Stimulated activated naive CD8-positive, alpha-beta T cell treated with anti-CD3 and anti-CD28 coated beads, Interleukin-15, Interleukin-2, amounts not matched to agents 100 U/mL and 50 U/mL, for 24 hours (primary cell): ENCODE results near the gene AGBL4.
"Not testable (repeated sequence)": the region's sequence is repeated elsewhere in the genome, so short reads cannot be mapped to it uniquely, and the experiment has no call there.

ENCODE experiments used
- ATAC-seq: fragments of 150-1000 bp; cut with Tn5 transposase; one replicate; pipeline ENCODE4 v1.10.0; 2021
- DNase-seq: peaks from one replicate; pipeline ENCODE4 v3.0.0; 2021

AGBL4 gene

DNA sequence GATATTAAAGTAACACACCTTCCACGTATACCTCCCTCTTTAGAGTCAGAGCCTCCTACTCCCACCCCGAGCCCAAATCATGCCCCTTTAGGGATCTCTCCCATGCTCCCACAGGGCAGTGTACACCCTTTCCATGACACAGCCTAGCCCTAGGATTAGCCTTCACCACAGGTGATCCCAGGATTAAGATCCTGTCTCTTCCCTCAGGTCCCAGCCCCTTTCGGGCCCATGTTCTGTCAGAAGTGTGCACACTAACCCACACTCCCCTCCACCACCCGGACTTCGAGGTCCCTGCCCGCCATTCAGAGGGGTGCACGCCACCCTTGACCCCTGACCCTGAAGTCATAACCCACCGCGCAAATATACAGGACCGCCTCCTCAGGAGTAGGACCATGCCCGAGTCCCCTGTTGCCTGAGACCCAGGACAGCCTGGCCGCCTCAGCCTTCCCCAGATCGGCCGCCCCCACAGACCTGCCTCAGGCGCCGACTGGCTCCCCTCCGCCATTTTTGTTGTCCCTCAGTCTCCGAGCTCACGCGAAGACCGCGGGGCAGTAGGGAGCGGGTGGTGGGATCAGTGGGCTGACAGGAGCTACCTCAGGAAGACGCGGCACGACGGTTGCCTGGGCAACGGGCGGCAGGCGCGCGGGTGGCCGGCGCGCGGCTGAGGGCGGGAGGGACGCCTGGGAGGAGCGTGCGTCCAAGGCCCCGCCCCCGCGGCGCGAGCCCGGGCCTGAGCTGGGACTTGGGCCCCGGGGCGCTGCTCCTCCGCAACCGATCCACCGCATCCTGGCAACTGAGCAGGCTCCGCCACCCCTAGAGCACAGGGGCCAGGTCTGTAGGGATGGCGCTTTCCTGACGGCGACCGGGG is at the start of gene AGBL4:
Gene AGBL4 (minus strand): TSS at position 663 of the 868 bp plus-strand sequence.
- DNase-seq = no peak
- peak; percentile 46 for ATAC-seq

DNA sequence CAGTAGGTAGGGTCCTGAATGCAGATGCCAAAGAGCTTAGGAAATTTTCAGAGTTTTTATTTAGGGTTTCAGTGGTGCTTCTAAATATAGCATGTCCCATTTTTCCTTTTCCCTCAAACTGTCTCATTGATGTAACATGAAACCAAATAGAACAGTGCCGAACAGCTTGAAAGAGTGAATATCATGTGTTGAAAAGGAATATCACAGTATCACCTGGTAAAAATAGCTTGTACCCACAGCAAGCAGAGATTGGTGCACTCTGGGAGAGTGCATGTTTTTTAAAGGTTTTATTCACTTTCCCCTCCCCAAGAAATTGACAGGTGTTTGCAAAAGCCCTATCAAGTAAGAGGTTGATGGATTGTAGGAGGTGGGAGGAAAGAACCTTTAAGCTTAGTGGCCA is 43.1 kb upstream of the AGBL4 start:
- DNase-seq (no peak), ATAC-seq (no peak)

DNA sequence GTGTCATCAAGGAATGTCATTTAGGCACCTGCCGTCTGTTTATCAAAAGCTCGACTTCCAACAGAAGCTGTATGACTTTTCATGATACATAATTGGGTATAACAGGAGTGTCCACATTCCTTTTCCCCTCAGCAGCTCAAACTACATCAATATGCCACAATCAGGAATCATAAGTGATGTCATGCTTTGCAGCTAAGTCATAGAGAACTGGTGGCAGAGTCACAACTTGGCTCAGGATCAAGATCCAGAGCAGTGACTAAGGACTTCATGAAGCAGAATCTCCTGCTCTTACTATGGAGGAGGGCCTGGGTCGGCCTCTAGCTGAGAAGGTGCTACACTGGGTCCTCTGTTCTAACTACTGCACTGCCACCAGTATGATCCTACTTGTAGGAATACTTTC is 36.5 kb upstream of the AGBL4 start:
- ATAC-seq (no peak), DNase-seq (no peak)

DNA sequence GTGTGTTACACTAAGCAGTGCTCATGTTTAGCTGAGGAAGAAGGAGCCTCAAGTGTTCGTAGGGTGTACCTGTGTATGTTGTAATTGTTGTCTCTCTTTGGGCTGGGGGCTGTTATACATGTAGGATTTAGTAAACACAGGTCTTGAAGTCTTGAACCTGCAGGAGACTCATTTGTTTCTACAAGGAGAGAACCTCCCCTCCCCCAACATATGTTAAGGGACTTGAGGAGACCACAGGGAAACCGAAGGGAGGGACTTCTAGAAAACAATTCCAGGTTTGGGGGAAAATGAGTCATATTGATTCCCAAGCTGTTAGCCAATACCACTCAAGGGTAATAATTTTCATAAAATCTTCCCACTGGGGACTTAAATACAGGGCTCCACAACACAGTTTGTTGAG is 25.0 kb upstream of the AGBL4 start:
- DNase-seq (no peak), ATAC-seq (no peak)

DNA sequence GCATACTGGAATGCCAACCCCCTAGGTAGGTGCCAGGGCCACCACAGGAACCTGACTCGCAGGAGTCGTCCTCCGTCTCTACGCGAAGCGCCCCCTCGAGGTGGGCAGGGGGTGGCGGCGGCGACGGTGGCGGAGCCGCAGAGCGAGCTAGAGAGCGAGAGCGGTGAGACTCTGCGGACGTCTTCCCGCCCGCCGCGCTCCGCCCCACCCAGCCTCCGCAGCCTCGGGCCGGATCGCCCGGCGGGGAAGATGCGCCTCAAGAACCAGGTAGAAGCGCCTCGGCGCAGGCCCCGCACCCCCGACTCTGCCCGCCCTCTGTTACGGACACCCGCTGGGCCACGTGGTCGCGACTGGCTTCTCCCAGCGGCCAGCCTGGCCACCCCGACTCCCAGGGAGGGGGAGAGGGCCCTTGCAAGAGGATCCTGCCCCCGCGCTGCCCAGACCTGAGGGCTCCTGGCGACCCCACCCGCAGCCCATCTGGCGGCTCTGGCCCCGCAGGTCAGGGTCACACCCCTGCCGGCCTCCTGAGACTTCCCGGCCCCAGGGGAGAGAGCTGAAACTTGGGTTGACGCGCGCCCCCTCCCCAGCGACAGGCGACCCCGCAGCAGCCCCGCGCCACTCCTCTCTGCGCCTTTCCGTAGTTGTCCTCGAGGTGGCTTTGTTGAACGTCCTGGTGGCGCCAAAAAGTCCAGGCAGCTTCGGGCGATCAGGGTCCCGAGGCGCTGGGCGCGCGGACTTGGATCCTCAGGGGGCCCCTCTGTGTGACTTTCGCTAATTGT is 24.4 kb upstream of the AGBL4 start:
- DNase-seq = peak; percentile 15
- ATAC-seq = peak; percentile 14

DNA sequence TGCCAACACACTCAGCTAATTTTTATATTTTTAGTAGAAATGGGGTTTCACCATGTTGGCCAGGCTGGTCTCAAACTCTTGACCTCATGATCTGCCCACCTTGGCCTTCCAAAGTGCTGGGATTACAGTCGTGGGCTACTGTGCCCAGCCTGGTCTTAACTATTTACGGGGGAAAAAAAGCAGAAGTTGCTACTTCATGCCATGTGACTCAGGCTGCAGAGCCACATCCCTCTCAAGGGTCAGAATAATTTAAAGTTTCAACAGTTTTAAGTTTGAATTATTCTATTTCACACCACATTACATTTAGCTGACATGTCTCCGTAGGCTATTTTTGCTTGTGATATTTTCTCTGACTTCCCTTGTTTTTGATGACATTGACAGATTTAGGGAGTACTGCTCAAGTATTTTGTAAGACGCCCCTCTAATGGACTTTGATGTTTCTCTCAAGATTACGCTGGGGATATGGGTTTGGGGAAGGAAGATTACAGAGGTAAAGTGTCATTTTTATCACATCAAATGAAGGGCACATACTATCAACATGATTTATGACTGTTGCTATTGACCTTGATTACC is 14.6 kb upstream of the AGBL4 start:
- no peak for ATAC-seq
- no peak for DNase-seq

DNA sequence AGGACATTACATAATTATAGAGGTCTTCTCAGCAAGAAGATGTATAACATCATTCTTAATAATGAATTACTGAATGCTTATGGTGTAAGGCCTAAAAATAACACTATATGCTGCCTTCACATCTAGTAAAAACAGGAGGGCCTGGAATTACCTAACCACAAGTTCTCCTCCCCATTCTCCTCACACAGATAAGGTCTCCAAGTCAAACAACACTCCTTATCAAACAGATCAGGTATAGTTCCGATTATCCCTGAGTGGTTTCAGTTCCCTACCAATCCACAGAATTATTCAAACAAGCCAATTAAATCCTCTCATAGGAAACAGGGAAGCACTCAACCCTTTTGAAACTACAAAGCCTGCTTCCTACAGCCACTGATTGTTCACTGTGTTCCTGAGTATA is 4.0 kb upstream of the AGBL4 start:
- DNase-seq (no peak), ATAC-seq (no peak)

DNA sequence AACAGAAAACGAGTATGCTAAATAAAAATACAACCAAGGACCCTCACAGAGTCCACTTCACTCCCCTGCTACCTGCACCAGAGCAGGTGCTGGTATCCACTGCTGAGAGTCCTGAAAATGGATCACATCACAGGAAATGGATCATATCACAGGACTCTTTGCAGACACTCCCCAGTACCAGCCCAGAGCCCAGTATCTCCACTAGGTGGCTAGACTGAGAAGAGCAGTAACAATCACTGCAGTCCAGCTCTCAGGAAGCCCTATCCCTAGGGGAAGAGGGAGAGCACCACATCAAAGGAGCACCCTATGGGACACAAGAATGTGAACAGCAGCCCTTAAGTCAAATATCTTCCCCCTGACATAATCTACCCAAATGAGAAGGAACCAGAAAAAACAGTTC is 28.0 kb downstream of the AGBL4 start:
- no peak for DNase-seq
- no peak for ATAC-seq

DNA sequence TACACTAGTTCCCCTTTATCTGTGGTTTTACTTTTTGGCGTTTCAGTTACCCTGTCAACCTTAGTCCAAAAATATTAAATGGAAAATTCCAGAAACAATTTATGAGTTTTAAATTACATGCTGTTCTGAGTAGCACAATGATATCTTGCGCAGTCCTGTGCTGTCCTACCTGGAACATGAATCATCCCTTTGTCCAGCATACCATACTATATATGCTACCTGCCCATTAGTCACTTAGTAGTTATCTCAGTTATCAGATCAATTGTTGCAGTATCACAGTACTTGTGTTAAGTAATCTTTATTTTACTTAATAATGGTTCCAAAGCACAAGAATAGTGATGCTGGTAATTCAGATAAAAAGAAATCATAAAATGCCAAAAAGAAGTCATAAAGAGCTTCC is 52.7 kb downstream of the AGBL4 start:
- no peak for DNase-seq
- no peak for ATAC-seq

DNA sequence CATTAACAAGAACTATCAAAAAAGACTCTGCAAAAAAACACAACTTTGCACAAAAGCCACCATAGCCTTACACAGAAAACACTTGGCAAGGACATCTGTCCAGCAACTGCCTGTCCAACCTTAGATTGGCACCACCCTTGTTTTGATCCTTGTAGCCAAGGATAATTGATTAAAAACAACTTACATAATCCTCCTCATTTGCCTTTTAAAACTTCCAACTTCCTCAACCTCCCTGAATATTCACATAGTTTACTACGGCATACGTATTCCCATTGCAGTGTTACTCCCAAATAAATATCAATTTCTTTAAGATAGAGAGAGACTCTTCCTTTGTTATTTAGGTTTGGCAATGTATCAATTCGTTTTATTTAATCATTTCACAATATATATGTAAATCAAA is 72.4 kb downstream of the AGBL4 start:
- ATAC-seq = no peak
- no peak for DNase-seq

DNA sequence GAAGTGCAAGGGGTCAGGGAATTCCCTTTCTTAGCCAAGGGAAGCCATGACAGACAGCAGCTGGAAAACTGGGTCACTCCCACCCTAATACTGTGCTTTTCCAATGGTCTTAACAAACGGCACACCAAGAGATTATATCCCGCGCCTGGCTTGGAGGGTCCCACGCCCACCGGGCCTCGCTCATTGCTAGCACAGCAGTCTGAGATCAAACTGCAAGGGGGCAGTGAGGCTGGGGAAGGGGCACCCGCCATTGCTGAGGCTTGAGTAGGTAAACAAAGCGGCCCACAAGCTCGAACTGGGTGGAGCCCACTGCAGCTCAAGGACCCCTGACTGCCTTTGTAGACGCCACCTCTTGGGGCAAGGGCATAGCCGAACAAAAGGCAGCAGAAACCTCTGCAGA is 108.5 kb downstream of the AGBL4 start:
- not testable (repeated sequence) for ATAC-seq, DNase-seq

DNA sequence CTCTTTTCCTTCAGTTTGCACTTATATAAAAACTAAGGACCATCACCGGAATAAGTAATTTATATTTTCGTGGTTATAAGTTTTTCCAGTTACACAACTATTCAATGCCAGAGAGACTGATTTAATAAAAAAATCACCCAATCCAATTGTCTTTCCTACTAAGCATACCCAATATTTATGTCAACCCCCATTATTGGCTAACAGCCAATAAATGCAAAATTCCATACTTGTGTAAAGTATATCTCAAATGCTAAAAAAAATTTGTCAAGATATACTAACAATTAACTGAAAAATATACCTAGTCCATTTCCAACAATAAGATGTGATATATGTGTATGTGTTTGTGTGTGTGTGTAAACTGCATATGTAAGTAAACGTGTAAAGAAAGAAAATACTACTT is 117.4 kb downstream of the AGBL4 start:
- ATAC-seq = no peak
- no peak for DNase-seq

DNA sequence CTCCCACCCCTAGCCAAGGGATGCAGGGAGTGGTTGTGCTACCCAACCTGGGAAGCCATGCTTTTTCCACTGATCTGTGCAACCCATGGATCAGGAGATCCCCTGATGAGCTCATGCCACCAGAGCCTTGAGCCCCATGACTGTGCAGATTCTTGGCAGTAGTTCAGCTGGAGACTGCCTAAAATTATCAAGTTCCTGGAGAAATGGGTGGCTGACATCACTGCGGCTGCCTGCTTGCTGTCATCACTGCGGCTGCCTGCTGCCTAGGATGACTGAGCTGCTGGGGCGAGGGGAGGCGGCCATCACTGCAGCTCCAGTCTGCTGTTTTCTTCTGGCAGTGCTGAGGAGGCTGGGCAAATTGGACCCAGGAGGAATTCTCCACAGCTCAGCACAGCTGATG is 159.2 kb downstream of the AGBL4 start:
- DNase-seq = no peak
- ATAC-seq = no peak

DNA sequence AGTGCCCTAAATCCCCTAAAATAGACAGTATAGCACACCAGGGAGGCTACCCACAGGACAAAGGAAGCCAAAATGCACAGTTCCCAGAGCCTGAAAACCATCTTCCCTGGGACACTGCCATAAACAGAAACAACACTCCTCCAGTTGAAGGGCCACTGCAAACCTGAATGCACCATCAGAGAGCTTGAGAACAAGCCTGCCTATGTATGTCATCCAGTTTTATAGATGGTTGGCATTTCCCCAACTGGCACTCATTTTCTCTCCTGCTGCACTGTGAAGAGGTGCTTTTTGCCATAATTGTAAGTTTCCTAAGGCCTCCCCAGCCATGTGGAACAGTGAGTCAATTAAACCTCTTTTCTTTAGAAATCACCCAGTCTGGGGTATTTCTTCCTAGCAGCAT is 169.0 kb downstream of the AGBL4 start:
- DNase-seq = no peak

DNA sequence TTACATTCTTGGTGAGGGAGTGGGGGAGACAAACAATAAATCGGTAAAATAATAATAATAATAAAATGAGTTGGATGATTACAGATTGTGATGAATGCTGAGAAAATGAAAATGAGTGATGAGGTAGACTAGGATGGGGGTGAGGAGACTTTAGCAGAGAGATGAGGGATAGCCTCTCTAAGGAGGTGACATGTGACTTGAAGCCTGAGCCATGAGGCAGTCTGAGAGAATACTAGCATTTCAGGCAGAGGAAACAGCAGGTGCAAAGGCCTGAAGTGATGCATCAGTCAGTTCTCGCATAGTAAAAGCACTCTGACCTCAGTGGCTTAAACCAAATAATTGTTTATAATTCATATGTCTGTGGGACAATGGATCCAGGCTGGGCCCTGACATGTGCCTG is 181.2 kb downstream of the AGBL4 start:
- ATAC-seq (no peak), DNase-seq (no peak)

More for the DNA sequence above, 169.0 kb downstream of the AGBL4 start:
- no peak for ATAC-seq

DNA sequence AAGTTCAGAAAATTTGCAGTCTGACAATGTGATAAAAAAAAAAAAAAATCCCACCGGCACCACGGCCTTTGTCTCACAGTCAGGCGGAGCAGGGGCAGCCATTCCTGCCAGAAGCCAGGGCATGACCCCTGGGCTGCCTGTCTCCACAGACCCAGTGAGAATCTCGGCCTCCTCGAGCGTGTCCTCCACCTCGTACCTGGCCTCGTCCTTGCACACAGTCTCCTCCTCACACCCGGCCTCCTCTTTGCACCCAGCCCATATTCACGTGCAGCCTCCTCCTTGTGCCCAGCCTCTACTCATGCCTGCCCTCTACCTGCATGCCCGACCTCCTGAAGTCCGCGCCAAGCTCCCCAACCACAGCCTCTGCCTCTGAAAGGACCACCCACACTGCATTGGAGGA is 182.0 kb downstream of the AGBL4 start:
- ATAC-seq (no peak), DNase-seq (no peak)

DNA sequence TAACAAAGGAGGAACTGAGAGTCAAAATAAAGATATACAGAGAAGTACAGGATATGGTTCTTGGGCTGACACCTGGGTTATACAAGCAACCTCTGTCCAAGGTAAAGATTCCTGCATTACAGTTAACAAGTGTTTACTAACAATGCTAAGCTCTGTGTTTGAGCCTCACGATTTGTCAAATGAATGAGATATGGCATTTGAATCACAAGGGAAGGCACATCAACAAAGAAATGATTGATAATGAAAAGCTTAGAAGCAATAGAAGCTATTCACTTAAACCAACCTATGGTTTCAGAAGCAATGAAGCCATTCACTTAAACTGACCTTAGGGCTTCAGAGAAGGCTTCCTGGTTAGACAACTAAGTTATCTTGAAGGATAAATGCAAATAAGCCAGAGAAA is 199.5 kb downstream of the AGBL4 start:
- no peak for ATAC-seq

DNA sequence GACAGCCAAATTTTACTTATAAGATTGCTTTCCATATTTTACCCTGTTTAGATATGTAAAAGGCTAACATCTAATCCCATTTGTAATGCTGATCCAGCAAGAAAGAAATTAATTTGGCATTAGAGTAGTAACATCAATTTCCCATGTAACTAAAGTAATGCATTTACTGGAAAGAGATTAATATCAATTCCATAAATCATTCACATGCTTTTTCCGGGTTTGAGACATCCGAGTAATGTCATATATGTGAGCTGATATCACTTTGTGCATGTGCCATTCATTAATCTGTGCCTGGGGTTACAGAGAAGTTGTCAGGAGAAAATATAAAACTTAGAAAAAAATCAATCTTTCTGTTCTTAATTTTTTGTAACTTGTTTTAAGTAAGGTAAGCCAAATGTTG is 206.1 kb downstream of the AGBL4 start:
- ATAC-seq (no peak), DNase-seq (no peak)

More for the DNA sequence above, 199.5 kb downstream of the AGBL4 start:
- DNase-seq = no peak

DNA sequence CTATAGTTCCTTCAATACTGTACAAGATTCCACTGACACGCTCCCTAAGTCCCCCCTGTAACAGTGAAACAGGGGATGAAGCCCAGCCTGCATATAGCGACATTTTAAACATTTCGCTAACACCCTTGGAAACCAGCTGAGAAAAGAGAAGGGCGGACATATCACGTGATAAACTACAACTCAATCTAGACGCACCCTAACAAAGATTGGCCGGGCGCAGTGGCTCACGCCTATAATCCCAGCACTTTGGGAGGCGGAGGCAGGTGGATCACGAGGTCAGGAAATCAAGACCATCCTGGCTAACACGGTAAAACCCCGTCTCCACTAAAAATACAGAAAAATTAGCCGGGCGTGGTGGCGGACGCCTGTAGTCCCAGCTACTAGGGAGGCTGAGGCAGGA is 236.7 kb downstream of the AGBL4 start:
- not testable (repeated sequence) for ATAC-seq, DNase-seq

DNA sequence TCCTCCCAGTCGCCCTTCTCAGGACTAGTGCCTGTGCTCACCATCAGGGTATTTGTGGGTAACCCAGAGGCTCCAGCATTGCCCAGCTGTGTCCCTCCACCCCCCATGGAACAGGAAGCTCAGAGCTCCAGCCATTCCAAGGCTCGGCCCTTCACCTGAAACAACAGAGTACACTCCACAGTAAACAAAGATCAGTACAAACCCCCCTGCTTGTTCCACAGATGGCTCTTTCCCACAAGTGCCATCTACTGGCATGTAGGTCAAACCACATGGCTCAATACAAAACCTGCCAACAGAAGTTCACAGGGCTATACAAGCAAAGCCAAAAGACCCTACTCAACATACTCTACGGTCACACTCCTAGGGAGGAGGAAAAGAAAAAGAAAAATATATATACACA is 258.7 kb downstream of the AGBL4 start:
- DNase-seq (no peak), ATAC-seq (no peak)

DNA sequence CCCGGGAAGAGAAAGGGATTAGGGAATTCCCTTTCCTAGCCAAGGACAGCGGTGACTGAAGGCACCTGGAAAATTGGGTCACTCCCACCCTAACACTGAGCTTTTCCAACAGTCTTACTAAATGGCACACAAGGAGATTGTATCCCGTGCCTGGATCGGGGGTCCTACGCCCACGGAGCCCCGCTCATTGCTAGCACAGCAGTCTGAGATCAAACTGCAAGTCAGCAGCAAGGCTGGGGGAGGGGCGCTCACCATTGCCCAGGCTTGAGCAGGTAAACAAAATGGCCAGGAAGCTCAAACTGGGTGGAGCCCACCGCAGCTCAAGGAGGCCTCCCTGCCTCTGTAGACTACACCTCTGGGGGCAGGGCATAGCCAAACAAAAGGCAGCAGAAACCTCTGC is 285.6 kb downstream of the AGBL4 start:
- not testable (repeated sequence) for ATAC-seq, DNase-seq

DNA sequence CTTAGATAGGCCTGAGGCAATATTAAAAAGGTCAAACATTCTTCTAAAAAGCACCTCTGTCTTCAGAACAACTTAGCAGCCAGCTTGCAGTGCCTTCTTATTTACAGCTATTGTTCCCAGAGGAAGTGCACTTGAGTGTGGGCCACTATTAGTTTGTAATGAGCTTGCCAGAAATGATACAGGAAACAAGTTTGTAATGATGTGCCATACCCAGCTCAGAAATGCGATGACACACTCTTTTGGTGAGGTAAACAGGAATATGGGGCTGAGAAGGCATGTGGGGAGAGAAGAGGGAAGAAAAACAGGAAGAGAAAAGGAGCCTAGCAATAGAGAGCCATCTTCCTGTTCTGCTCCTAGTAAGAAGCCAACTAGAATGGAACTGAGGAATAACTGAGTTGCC is 295.4 kb downstream of the AGBL4 start:
- no peak for DNase-seq
- ATAC-seq = no peak

DNA sequence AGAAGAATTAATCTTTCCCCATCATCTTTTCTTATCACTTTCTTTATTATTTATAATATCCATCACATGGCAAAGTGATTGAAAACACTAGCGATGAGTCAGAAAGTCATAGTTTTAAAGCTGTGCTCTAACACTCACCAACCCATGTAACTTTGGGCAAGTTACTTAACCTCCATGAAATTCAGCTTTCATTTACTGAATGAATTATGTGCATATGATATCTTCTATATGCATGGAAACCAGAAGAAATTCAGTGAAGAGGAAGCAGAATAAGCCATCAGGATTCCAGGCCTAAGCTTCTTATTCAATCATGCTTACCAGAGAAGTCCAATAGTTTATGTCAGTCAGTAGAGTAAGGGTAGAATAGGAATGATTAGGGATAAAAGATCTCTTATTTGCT is 300.1 kb downstream of the AGBL4 start:
- no peak for DNase-seq
- ATAC-seq = no peak
